WERI-Rb-1 (cell line): ENCODE data around the gene STAT3.

Experiments used
- DNase-seq: peaks from one replicate; pipeline ENCODE4 v3.0.0-alpha.2; 2020
- H3K27ac ChIP-seq: fragments of 250-450 bp; sonication (Bioruptor Pico); 2 replicates; pipeline ENCODE4 v1.5.1; 2020; ENCODE audit warnings: mild to moderate bottlenecking, moderate library complexity
- H3K27me3 ChIP-seq: fragments of 250-450 bp; sonication (Bioruptor Pico); 2 replicates; pipeline ENCODE4 v1.5.1; 2021; ENCODE audit warnings: mild to moderate bottlenecking, low read depth, moderate library complexity; ENCODE audit not compliant: insufficient read depth, severe bottlenecking
- H3K36me3 ChIP-seq: fragments of 250-450 bp; sonication (Bioruptor Pico); 2 replicates; pipeline ENCODE4 v1.5.1; 2020; ENCODE audit warnings: mild to moderate bottlenecking, moderate library complexity
- H3K4me3 ChIP-seq: 2 replicates; pipeline ENCODE4 v1.5.1; 2011; ENCODE audit warnings: low read depth, mild to moderate bottlenecking, control low read depth, low read length
- H3K9me3 ChIP-seq: fragments of 250-450 bp; sonication (Bioruptor Pico); 2 replicates; pipeline ENCODE4 v1.5.1; 2021; ENCODE audit warnings: mild to moderate bottlenecking, moderate library complexity; ENCODE audit not compliant: severe bottlenecking
- TF ChIP-seq, protein P1 (sequence below): IDR thresholded peaks from 2 replicates; pipeline ENCODE4 v1.5.1; 2011; ENCODE audit warnings: low read depth, mild to moderate bottlenecking, control low read depth, inconsistent platforms, low read length

STAT3 gene

DNA sequence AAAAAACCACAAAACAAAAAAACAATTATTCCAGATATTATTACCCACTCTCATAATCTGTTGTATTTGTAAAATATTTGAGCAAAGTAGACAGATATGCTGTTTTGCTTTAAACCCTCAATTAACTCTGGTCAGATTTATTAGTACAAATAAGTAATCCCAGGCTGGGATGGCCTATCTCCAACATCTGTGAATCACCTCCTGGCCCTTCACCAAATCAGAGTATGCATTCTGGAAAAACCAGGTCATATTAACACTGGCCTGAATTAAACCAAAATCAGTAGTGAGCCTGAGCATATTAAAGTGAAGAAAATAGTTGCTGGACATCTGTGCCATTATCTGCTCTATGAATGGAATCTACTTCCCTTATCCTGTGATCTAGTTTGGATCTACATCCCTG is 41.0 kb downstream of the STAT3 start:
- no peak overlapping the region for H3K27ac ChIP-seq
- H3K27me3 ChIP-seq: no peaks in the 10 kb centered on the region
- H3K4me3 ChIP-seq: no peak overlapping the region
- DNase-seq: no peak
- TF ChIP-seq, protein P1, sequence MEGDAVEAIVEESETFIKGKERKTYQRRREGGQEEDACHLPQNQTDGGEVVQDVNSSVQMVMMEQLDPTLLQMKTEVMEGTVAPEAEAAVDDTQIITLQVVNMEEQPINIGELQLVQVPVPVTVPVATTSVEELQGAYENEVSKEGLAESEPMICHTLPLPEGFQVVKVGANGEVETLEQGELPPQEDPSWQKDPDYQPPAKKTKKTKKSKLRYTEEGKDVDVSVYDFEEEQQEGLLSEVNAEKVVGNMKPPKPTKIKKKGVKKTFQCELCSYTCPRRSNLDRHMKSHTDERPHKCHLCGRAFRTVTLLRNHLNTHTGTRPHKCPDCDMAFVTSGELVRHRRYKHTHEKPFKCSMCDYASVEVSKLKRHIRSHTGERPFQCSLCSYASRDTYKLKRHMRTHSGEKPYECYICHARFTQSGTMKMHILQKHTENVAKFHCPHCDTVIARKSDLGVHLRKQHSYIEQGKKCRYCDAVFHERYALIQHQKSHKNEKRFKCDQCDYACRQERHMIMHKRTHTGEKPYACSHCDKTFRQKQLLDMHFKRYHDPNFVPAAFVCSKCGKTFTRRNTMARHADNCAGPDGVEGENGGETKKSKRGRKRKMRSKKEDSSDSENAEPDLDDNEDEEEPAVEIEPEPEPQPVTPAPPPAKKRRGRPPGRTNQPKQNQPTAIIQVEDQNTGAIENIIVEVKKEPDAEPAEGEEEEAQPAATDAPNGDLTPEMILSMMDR: no peak
- no peaks in the 10 kb centered on the region for H3K9me3 ChIP-seq
- peaks cover 23% of the 10 kb centered on the region for H3K36me3 ChIP-seq

DNA sequence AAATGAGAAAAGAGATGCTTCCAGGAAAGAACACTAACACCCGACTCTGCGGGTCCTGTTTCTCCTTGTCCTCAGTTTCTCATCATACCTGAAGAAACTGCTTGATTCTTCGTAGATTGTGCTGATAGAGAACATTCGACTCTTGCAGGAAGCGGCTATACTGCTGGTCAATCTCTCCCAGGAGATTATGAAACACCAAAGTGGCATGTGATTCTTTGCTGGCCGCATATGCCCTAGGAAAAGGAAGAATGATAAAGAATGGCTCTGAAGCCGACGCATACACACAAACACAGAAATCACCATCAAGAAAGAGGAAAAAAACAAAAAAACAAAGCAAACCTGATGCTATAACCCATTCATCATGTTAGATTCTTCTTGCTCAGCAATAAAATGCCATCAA is 41.8 kb downstream of the STAT3 start:
- TF ChIP-seq, protein P1: no peak
- peaks cover 25% of the 10 kb centered on the region for H3K36me3 ChIP-seq
- DNase-seq: no peak
- no peak overlapping the region for H3K4me3 ChIP-seq
- no peak overlapping the region for H3K27ac ChIP-seq
- no peaks in the 10 kb centered on the region for H3K27me3 ChIP-seq
- H3K9me3 ChIP-seq: no peaks in the 10 kb centered on the region

DNA sequence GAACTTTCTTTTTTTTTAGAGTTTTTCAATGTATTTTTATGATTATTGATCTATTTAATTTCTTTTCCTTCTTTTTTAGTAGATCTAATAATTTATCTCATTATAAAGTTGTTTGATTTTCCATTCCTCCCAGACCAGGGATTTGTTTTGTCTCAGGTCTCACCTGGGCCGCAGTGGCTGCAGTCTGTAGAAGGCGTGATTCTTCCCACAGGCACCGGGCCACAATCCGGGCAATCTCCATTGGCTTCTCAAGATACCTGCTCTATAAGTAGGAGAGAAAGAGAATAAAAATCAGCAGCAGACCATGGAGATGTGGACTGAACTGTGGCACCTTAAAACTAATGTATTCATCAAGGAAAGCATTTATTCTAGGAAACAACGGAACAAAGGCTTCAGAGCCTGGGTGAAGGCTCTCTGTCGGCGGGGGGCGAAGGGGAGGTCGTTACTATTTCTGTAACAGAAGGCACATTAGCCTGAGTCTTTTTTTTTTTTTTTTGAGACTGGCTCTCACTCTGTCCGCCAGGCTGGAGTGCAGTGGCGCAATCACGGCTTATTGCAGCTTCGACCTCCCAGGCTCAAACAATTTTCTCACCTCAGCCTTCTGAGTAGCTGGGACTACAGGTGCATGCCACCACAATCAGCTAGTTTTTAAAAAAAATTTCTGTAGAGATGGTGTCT is 42.7 kb downstream of the STAT3 start:
- no peak for DNase-seq
- Histone ChIP-seq H3K27ac (no peak overlapping the region), H3K4me3 (no peak overlapping the region), H3K27me3 (no peaks in the 10 kb centered on the region), H3K36me3 (peaks cover 25% of the 10 kb centered on the region), H3K9me3 (no peaks in the 10 kb centered on the region)
- TF ChIP-seq, protein P1: no peak

DNA sequence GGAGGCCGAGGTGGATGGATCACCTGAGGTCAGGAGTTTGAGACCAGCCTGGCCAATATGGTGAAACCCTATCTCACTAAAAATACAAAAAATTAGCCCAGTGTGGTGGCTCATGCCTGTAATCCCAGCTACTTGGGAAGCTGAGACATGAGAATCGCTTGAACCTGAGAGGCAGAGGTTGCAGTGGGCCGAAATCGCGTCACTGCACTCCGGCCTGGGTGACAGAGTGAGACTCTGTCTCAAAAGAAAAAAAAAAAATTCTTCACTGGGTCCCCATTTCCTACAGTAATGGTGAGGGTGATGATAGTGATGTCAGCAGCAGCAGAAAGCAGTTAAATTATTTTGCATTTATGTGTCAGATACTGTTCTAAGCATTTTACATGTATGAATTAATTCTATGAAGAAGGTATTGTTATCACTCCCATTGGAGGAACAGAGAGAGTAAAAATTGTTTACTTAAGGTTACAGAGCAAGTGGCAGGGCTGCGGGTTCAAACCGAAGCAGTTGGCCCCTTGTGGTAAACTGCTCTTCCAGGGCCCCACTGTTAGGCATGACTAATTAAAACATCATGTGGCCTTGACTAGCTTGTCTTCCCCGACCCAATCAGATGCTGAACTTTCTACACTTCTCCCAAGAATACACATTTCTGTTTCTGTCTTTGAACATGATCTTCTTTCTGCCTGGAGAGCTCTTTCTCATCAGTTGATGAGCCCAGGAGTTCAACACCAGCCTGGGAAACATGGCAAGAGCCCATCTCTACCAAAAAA is 45.8 kb downstream of the STAT3 start:
- no peak overlapping the region for H3K27ac ChIP-seq
- no peaks in the 10 kb centered on the region for H3K27me3 ChIP-seq
- no peak for DNase-seq
- H3K4me3 ChIP-seq: no peak overlapping the region
- peaks cover 32% of the 10 kb centered on the region for H3K36me3 ChIP-seq
- H3K9me3 ChIP-seq: no peaks in the 10 kb centered on the region
- TF ChIP-seq, protein P1: no peak

DNA sequence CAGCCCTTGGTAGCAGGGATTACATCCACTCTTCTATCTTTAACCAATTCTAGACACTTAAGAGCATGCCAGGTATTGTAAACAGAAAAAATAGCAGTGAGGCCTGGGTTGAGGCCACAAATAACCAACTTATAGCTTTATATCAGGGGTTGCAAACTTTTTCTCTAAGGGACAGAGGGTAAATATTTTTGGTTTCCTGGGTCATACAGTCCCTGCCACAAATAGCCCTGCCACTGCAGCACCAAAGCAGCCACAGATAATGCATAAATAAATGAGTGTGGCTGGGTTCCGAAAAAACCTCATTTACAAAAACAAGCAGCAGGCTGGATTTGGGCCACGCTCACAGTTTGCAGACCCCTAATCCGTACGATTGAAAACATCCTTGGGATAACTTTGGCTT is 46.7 kb downstream of the STAT3 start:
- no peak for DNase-seq
- Histone ChIP-seq H3K4me3 (no peak overlapping the region), H3K36me3 (peaks cover 37% of the 10 kb centered on the region), H3K27me3 (no peaks in the 10 kb centered on the region), H3K9me3 (no peaks in the 10 kb centered on the region), H3K27ac (no peak overlapping the region)
- TF ChIP-seq, protein P1: no peak

DNA sequence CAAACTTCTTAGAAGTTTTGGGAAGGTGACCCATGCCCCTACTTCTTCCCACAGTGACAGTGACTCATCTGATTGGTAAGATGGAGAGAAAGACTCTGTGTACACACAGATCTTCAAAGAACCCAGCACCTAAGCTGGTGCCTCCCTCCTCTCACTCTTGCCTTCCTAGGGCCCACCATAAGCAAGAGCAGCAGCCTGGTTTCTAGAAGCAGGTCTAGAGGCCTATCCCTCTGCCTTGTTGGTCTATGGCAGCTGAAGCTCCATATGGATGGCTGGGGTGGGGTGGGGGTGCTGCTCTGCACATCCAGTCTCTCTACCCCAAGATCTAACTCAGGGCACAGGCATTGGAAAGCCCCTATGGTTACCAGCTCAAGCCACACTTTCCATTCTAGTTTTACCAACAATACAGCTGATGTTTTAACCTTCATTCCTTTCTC is 47.5 kb downstream of the STAT3 start:
- Histone ChIP-seq H3K9me3 (no peaks in the 10 kb centered on the region), H3K27me3 (no peaks in the 10 kb centered on the region), H3K4me3 (no peak overlapping the region), H3K36me3 (peaks cover 39% of the 10 kb centered on the region), H3K27ac (no peak overlapping the region)
- DNase-seq: no peak
- TF ChIP-seq, protein P1: no peak
